SU-DHL-6 (cell line): ENCODE results near the gene TOGARAM2.

ENCODE experiments used
- EZH2phosphoT487 ChIP-seq: fragments of 200-600 bp; sonication (generic), shearing (Covaris generic); conservative IDR thresholded peaks from 2 replicates; pipeline ENCODE4 v1.6.1; 2018; ENCODE audit warnings: mild to moderate bottlenecking, antibody characterized with exemption, low read length, moderate library complexity, mixed read lengths
- TF ChIP-seq, protein P1 (sequence below): fragments of 200-600 bp; sonication (generic); IDR thresholded peaks from one replicate; pipeline ENCODE4 v1.5.1; 2017; ENCODE audit warnings: antibody characterized with exemption, mild to moderate bottlenecking, low read length, moderate library complexity; ENCODE audit not compliant: insufficient read depth, poor library complexity, severe bottlenecking

DNA sequence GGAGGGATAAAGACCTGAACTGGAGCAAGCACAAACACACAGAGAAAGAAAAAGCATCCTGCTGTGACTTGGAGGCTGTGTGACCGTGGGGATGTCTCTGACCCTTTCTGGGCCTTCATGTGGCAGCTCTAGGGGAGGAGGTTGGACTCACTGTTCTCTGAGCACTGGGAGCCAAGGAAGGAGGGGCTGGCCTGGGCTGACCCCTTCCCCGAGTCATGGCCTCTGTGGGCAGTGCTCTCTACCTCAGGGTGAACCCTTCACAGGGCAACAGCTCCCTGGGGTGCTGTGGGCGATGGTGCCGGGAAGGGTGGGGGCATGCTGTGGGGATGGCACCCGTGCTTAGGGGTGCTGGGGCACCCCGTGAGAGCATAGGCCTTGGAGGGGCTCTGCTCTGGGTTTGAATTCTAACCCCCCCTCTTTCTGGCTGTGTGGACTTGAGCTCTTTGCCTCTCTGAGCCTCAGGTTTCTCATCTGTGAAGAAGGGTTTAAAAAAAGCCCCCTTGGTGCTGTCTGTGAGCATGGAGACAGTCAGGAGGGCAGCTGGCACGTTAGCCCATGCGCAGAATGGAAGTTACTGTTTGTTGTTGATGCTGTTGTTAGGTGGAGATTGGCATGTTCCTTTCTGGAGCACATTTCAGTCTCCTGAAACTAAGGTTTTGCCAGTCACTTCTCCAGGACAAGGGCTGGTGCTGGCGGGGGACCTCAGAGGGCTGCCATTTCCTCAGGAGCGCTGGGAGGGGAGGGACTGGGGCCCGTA, 700 bp downstream of the TOGARAM2 start:
- TF ChIP-seq, protein P1, sequence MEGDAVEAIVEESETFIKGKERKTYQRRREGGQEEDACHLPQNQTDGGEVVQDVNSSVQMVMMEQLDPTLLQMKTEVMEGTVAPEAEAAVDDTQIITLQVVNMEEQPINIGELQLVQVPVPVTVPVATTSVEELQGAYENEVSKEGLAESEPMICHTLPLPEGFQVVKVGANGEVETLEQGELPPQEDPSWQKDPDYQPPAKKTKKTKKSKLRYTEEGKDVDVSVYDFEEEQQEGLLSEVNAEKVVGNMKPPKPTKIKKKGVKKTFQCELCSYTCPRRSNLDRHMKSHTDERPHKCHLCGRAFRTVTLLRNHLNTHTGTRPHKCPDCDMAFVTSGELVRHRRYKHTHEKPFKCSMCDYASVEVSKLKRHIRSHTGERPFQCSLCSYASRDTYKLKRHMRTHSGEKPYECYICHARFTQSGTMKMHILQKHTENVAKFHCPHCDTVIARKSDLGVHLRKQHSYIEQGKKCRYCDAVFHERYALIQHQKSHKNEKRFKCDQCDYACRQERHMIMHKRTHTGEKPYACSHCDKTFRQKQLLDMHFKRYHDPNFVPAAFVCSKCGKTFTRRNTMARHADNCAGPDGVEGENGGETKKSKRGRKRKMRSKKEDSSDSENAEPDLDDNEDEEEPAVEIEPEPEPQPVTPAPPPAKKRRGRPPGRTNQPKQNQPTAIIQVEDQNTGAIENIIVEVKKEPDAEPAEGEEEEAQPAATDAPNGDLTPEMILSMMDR: no peak
- TF ChIP-seq EZH2phosphoT487: no peak
